ENCODE data around the gene NRP1.

- TF ChIP-seq, protein P1, sequence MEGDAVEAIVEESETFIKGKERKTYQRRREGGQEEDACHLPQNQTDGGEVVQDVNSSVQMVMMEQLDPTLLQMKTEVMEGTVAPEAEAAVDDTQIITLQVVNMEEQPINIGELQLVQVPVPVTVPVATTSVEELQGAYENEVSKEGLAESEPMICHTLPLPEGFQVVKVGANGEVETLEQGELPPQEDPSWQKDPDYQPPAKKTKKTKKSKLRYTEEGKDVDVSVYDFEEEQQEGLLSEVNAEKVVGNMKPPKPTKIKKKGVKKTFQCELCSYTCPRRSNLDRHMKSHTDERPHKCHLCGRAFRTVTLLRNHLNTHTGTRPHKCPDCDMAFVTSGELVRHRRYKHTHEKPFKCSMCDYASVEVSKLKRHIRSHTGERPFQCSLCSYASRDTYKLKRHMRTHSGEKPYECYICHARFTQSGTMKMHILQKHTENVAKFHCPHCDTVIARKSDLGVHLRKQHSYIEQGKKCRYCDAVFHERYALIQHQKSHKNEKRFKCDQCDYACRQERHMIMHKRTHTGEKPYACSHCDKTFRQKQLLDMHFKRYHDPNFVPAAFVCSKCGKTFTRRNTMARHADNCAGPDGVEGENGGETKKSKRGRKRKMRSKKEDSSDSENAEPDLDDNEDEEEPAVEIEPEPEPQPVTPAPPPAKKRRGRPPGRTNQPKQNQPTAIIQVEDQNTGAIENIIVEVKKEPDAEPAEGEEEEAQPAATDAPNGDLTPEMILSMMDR (IDR thresholded peaks at IDR 0.05 in 4 of 5, conservative IDR thresholded peaks at IDR 0.05 in 1 of 5), result no peak
- TF ChIP-seq POLR2A (IDR thresholded peaks at IDR 0.05), result no peak
Measured at GRCh38 chr10:33147013-33147310, 187.5 kb downstream of the NRP1 start.
